T1000 (cell line): Measurements from ENCODE around the gene NOS1AP.
"Not testable (repeated sequence)": the region's sequence is repeated elsewhere in the genome, so short reads cannot be mapped to it uniquely, and the experiment has no call there.

ENCODE experiments used
- DNase-seq: peaks from one replicate; lab custom pipeline; 2025; ENCODE audit warnings: mixed read lengths; lab: John Stamatoyannopoulos, UW

NOS1AP gene

DNA sequence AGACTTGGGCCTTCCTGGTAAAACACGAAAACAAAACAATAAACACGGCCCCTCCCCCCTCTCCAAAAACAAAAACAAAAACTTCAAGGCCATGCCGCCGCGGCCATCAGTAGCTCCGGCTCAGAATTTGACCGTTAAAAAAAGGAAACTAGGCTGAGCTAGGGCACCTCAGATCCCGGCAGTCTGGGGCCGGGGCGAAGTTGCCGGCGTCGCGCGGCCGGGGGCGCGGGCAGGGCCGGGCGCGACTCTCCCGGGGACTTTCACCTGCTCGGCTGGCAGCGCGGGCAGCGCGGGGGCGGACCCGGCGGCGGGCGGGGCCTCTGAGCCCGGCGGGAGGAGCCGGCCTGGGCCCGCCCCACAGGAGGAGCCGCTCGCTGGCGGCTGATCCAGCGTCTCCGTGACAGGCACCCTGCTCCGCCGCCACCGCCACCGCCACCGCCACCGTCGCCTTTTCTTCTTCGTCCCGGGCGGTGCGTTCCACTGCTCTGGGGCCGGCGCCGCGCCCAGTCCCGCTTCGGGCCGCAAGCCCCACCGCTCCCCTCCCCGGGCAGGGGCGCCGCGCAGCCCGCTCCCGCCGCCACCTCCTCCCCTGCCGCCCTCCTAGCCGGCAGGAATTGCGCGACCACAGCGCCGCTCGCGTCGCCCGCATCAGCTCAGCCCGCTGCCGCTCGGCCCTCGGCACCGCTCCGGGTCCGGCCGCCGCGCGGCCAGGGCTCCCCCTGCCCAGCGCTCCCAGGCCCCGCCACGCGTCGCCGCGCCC is at the start of gene NOS1AP:
Gene NOS1AP (plus strand): TSS at position 358 of the 760 bp plus-strand sequence. CDS start 487 bp downstream, outside the sequence.
- peak; percentile 45 for DNase-seq

DNA sequence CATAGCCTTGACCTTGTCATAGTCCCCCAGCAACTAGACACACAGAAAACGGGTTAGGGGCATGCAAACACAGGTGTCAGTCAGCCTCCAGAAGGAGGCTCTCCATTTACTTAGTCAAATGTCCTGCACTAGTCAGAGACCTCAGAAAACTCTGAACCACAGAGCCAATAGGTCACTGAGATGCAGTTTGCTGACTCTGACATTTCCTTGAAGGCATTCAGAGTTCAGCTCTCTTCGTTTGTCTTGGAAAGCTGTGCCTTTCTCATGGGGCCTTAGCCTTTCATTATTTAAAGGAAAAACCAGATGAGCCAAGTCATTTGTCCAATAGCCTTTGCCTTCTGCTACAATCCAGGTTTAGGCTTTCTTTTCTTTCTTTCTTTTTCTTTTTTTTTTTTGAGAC is 49.3 kb upstream of the NOS1AP start:
- no peak for DNase-seq

DNA sequence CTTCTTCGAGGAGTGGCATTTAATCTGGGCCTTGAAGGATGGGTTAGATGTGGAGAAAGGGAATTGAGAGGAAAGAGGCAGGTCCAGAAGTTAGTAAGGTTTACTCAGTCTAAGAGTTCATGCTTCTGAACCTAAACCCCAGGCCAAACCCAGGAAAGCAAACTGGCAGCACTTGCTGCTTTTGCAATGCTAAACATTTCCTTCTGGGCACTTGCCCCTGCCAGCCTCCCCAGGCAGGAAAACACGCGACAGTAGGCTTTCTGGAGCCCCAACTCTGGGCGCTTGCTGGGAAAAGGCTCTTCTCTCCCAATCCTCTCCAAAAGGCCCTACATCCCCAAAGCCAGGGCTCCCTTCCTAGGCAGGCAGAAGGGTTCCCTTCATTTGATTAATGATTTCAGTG is 48.4 kb upstream of the NOS1AP start:
- DNase-seq: no peak

DNA sequence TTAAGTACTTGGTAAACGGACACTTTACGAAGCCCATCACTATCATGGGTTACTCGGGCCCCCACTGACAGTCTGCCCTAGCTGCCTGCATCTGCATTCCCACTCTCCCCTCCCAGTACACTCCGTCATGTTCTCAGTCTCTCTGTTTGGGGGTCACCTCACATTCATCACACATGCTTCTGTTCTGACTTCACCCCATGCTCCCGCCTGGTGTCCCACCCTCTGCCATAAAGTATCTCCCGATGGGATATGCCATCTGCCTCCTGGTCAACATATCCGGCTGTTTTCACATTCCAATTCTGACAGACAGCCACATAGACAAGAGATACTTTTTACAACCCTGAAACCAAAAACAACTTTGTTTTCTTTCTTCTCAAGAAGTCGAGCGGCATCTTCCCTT is 46.9 kb upstream of the NOS1AP start:
- DNase-seq: no peak

DNA sequence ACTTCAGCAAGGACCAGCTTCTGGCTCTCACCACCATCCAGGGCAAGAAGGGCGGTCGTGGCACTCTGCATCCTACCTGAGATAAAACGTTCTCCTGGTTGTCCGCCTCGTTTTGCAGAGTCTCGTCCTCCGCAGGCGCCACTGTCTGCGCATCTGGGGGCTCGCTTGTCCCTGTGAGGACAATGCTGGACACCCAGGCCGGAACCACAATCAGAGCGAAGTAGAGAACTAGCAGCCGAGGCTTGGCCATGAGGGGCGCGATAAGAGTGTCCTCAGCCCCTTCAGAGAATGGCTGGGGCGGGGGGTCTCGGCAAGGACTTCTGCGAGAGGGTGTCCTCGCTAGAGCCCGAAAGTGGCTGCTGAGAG is 46.3 kb upstream of the NOS1AP start:
- no peak for DNase-seq

DNA sequence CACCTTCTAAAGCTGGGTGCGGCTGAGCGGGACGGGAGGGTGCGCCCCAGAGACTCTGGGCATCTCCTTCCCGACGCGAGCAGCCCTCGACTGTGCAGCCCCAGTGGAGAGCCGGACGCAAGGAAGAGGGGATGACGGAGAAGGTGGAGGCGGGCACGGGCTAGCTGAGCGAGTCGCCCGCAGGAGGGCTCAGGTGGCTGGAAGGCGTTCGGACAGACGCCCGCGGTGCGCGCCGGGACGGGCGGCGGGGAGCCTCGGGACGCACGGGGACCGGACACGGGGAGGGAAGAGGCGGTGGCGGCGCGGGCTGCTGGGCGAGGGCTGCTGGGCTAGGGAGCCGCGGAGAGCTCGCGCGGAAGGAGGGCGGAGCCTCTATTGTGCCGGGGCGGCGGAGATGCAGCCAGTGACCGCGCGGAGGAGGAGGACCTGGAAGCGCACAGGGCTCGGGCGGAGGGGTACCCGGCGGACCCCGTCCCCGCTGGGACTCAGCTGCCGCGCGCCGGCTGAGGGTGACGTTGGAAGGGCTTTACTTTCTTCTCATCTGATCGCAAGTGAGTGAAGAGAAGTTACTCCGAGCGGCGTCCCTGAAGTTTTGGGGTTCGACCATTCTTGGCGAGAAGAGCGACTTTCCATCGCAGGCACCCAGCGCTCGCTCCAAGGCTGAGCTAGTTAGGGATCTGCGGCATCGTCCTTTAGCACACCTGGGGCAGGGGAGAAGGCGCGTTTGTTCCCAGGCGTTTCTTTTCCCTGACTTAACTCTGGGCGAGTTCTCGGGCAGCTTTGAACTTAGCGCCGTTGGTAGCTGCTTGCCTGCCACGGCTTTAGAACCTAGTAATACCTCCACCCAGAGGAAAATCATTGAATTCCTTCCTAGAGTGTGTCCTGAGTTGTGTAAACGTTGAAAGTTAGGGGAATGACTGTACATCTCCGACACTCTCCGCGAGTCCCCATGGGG is 45.7 kb upstream of the NOS1AP start, which contains the start of gene OLFML2B:
Gene OLFML2B (minus strand): TSS at position 323 of the 955 bp plus-strand sequence. CDS start 439 bp downstream, outside the sequence.
- peak; percentile 19 for DNase-seq

DNA sequence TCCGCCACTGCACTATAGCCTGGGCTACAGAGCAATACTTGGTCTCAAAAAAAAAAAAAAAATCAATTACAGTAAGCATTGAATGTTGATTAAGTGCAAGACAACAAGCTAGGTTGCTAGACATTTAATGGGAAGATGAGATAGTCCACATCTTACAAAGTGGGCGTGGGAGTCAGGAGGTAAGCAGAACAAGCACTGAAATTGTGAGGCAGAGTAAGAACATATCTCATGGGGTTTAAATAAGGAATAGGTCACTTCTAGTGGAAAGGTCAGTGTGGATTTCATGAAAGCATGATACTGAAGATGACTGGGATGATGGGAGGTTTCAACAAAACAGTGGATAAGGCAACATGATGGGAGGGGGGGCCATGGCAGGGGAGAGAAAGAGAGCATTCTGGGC is 44.0 kb upstream of the NOS1AP start:
- DNase-seq: no peak

DNA sequence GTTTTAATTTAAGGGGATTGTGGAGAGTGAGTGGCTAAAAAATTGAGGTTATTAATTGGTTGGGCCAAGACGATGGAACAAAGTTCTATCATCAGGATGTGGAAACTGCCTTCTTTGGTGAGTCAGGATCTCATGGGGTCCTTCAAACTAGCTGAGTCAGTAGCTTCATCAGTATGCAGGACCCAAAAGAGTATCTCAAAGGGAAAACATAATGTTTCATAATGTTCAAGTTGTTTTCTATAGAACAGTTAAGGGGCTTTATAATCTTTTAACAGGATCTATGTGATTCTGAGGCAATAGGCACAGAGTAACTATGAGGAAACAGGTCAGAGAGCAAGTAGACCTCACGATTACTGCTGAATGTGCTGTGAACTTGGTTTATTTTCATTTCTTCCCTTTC is 42.6 kb upstream of the NOS1AP start:
- no peak for DNase-seq

DNA sequence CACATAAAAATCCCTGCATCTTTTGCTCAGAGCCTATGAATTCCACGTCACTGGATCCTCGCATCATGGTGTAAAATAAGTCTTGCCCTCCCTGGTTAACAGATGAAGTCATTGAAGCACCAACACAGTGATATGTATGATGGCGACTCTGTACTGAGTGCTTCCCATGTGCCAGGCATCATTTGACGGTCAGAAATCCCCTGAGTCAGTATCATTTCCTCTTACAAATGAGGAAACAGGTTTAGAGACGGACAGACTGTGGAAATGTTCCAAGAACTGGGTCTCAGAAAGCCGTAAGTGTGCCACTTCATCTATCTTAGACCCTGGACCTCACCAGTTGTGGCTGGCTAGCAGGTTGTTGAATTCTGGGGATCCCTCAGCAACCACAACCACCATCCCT is 40.8 kb upstream of the NOS1AP start:
- no peak for DNase-seq

DNA sequence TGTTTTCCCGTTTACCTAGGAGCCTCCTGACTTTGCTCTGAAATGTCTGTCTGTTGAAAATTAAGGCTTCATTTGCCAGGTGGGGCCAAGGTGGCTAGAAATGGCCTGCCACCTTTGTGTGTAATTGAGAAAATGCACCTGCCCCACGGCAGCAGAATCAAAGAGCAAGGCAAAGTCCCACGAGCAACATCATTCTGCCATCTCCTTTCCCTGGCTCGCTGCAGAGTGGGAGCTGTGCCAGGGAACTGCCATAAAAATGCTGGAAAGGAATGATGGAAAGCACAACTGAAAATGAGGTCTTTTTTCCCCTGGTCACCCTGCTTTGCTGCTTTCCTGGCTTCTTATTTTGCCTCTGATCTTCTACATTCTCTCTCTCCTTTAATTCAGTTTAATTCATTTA is 40.3 kb upstream of the NOS1AP start:
- no peak for DNase-seq

DNA sequence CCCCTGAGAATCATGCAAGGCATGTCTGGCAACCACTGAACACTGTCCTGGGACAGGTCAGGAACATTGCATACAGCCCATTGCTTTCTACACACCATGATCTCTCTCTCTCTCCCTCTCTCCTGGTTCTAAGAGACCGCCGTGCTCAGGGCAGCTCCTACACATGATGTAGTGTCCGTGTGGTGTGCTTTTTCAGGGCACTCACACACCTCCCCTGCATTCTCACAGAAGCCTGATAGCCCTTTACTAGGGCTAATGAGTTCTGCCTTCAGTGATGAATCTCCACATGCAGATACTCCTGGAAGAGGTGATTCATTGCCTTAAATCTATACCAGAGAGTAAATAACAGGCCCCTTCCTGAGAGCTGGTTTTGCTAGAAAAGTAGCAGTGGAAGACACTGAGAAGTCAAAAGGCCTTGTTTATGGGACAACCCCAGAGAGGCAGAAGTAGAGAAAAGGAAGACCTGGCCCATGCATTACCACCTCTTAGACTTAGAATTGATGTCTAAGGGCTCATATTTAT is 38.7 kb upstream of the NOS1AP start:
- DNase-seq: no peak

DNA sequence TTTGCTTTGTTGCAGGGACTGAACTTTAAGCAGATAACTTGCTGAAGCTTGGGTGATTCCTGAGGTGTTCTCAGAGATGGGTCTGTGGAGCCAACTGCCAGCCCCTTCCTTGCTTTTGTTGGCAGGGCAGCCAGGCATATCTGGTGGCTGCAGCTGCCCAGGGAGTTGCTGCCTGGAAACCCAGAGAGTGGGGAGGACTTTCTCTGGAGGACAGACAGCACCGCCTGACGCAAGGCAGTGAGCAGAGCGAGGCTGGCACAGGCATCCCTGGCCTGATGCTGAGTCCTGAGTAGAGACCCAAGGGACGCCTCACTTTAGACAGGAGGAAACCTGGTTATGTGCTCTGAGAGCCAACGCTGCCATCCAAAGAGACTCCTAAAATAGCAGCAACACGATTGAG is 36.1 kb upstream of the NOS1AP start:
- DNase-seq: no peak

DNA sequence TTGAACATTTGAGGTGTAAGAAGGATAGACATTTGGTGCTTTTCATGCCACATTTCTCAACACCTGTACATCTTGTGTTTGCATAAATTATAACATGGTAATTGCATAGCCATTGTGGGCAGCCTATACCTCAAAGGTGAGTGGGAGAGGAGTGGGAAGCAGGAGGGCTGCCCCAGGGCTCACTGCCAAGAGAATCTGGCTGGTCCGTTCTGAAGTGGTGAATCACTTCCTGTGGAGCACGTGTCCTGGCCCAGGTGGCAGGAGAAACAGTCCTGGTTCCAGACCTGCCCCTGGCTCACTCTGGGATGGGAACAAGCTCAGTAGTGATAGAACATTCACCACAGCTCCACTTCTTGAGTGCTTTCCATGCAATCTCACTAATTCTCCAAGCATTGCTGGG is 34.2 kb upstream of the NOS1AP start:
- DNase-seq: no peak

DNA sequence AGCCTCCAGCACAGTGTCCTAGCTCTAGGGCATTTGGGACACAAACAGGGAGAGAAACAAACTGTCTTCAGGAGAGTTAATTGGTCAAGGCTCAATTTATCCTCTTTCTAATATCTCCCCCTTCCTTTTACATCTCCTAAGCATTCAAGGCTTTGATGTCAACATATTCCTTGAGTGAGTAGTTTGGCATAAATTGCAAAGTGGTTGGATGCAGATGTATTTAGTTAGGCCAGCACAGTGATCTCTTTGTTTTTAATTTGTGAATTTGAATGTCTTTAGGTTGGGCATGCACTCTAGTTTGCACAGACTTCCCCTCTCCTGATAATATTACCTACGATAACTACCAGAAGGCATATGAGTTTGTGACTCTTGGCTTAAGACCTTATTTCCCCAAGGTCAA is 33.3 kb upstream of the NOS1AP start:
- DNase-seq: no peak

DNA sequence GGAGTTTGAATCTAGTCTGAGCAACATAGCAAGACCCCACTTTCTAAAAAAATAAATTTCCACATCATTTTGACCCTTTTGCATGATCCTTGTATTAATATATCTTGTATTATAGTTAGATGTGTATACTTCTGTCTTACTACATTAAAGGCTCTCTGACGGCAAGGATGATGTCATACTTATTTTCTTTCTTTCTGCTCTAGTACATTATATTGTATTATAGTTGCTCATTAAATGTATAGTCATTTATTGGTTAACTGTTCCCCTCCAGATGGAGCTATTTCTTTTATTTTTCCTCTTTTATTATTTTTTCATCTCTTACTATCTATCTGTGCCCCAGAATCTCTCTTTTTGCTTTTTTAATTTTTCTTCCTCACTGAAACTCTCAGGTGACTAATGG is 30.9 kb upstream of the NOS1AP start:
- no peak for DNase-seq

DNA sequence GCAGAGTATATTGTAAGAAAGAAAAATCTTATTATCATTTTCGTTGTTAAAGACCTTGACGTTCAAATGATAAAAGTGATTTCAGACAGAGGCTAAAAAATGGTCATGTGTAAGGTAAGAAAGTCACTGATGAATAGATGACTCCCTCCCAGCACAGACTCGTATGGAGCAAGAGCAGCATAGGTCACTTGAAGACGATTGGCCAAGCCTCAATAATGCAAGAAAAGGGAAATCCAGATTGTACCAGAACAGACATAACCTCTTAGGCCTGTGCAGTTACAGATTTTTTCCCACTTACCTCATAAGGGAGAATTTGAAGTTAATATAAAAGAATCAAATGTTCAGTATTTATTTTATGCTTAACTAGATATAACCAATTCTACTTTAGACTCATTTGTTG is 29.5 kb upstream of the NOS1AP start:
- no peak for DNase-seq

DNA sequence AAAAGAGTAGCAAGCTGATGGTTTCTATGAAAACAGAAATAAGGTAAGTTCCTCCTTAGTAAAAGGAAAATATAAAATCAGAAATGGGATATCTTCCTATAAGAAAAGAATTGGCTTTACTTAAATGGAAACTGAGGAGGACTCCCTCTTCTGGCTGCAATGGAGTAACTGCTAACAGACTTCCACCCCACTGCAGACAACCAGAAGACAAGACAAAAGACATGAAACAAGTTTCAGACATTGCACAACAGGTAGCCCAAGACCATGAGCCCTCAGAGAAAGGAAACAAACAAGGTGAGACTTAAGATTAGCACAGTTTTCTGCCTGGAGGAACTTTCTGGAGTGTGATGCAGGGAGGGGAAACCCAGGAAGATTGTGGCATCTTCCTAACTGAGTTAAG is 28.8 kb upstream of the NOS1AP start:
- no peak for DNase-seq

DNA sequence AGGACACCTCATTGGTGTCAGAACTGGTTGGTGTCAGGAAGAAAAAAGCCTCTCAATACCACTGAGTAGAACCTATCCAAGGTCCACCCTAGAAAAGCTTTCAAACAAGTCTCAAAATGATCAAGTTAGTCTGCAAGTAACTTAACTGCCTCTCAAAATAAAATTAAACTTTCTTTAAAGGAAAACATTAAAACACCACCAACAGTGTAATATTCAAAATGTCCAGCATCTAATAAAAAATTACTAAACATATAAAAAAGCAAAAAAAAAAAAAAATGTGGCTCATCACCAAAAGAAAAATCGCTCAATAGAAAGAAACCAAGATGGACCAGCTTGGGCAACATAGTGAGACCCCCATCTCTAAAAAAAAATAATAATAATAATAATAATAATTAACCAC is 27.1 kb upstream of the NOS1AP start:
- no peak for DNase-seq

DNA sequence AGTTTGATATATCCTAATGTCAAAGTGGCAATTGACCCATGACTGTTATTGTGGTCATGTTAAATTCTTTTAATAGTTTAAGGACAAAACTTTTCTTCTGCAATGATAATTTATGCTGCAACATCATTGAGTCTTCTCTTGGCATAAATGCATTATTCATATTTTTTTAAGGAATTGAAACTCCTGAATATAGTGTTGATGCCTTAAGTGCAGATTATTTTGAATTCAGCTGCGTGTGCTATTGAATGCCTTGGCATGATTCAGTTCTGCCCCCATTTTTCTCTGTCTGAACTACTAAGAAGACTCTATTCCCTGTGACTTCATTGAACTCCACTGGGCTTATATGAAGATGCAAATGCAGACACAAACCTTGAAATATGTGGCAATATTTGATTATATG is 22.6 kb upstream of the NOS1AP start:
- DNase-seq: no peak

DNA sequence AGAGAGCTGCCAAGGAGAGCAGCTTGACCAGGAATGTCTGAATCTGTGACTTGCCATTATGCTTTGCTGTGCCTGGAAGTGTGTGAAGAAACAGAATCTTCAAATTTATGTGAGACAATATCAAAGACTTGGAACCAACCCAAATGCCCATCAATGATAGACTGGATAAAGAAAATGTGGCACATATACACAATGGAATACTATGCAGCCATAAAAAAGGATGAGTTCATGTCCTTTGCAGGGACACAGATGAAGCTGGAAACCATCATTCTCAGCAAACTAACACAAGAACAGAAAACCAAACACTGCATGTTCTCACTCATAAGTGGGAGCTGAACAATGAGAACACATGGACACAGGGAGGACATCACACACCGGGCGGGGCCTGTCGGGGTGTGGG is 15.5 kb upstream of the NOS1AP start:
- DNase-seq: not testable (repeated sequence)

DNA sequence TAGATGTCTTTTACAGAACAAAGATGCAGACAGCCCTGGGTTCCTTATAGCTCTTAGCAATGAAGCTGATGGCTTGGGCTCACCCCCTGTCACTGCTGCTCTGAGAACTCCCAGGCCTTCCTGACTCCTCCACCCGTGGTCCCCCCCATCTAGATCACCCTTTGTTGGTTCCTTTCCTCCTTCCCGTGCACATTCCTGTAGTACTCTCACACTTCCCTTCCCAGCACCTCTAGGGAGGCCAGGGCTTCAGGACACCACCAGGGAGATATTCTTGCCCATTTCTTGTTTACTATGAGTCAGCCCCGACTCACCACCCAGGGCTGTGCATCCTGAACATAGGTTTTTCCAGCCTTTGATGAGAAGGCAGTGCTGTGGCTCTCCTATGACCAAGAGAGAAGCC is 14.4 kb upstream of the NOS1AP start:
- peak; percentile 53 for DNase-seq

DNA sequence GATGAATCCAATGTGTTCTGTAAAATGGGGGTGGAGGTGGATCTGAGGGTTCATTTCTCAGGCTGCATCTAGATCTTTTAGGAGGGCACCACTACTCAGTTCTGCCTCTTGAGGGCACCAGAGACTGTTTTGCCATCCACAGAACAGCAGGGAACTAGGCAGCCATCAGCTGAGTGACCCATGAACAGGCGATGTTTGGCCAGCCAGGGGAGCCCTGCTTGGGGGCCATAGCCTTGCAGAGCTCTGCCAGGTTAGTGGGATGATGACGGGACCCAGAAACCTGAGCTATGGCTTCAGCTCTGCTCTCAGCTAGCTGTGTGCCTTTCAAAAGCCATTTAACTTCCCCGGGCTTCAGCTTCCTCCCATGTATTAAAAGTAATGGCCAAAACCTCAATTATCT is 13.4 kb upstream of the NOS1AP start:
- peak; percentile 61 for DNase-seq

DNA sequence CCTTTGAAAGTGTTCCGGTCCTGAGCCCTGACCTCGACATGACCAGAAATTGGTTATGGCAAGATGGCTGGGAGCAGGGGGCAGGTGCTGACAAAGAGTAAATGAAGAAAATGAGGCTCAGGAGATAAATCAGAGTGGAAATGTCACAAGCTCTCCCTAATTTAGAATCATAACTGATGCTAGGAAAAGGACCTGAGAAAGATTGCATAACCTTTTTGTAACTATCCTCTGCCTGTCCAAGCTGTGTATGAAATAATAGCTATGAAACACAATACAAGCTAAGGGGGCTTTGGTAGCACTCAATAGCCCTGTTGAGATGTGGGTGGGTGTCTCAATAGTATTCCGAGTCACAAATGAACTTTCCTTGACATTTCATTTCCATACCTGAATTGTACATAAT is 12.9 kb upstream of the NOS1AP start:
- no peak for DNase-seq
